ENCODE data around the gene VEZT.
"Not testable (repeated sequence)": the region's sequence is repeated elsewhere in the genome, so short reads cannot be mapped to it uniquely, and the experiment has no call there.

Gene VEZT

GRCh38 chr12:95225645-95226212 lies 8.1 kb downstream of the VEZT start:
- H3K9me3 Mint-ChIP-seq, result no peaks in the 10 kb centered on the region
- H3K4me3 Mint-ChIP-seq, result no peak overlapping the region
- H3K27me3 Mint-ChIP-seq, result no peaks in the 10 kb centered on the region
- DNase-seq, result no peak
- H3K36me3 Mint-ChIP-seq, result peaks cover 15 to 16% of the 10 kb centered on the region in 2 donors
- H3K4me1 Mint-ChIP-seq, result peaks cover 12 to 32% of the 10 kb centered on the region in 2 donors
- H3K27ac Mint-ChIP-seq, result no peak overlapping the region
- no peak for ATAC-seq (replicated peaks)

GRCh38 chr12:95227818-95228356 lies 10.3 kb downstream of the VEZT start:
- Mint-ChIP-seq H3K4me3 (no peak overlapping the region), H3K27me3 (no peaks in the 10 kb centered on the region), H3K9me3 (no peaks in the 10 kb centered on the region), H3K27ac (no peak overlapping the region), H3K4me1 (peaks cover 14 to 38% of the 10 kb centered on the region in 2 donors), H3K36me3 (peaks cover 13 to 16% of the 10 kb centered on the region in 2 donors)
- DNase-seq (no peak), ATAC-seq (replicated peaks) (no peak)

GRCh38 chr12:95228617-95229016 lies 11.0 kb downstream of the VEZT start:
- no peak for ATAC-seq (replicated peaks)
- DNase-seq, result no peak
- Mint-ChIP-seq H3K36me3 (peaks cover 15 to 20% of the 10 kb centered on the region in 2 donors), H3K4me1 (peaks cover 14 to 40% of the 10 kb centered on the region in 2 donors), H3K9me3 (no peaks in the 10 kb centered on the region), H3K27ac (no peak overlapping the region), H3K4me3 (no peak overlapping the region), H3K27me3 (no peaks in the 10 kb centered on the region)

GRCh38 chr12:95229636-95230035 lies 12.0 kb downstream of the VEZT start:
- Mint-ChIP-seq H3K36me3 (peaks cover 10 to 17% of the 10 kb centered on the region in 2 donors), H3K9me3 (no peaks in the 10 kb centered on the region), H3K4me1 (peaks cover 11 to 32% of the 10 kb centered on the region in 2 donors), H3K27me3 (no peaks in the 10 kb centered on the region), H3K4me3 (no peak overlapping the region), H3K27ac (no peak overlapping the region)
- DNase-seq, result no peak
- no peak for ATAC-seq (replicated peaks)

GRCh38 chr12:95230313-95230712 lies 12.7 kb downstream of the VEZT start:
- H3K9me3 Mint-ChIP-seq, result no peaks in the 10 kb centered on the region
- H3K4me3 Mint-ChIP-seq, result no peak overlapping the region
- no peak overlapping the region for H3K27ac Mint-ChIP-seq
- peaks cover 4 to 13% of the 10 kb centered on the region in 2 donors for H3K36me3 Mint-ChIP-seq
- DNase-seq (no peak), ATAC-seq (replicated peaks) (no peak)
- peaks cover 7 to 25% of the 10 kb centered on the region in 2 donors for H3K4me1 Mint-ChIP-seq
- no peaks in the 10 kb centered on the region for H3K27me3 Mint-ChIP-seq

GRCh38 chr12:95231190-95231589 lies 13.6 kb downstream of the VEZT start:
- peaks cover 7 to 21% of the 10 kb centered on the region in 2 donors for H3K4me1 Mint-ChIP-seq
- H3K36me3 Mint-ChIP-seq, result peaks cover 8 to 19% of the 10 kb centered on the region in 2 donors
- no peak for DNase-seq
- H3K4me3 Mint-ChIP-seq, result no peak overlapping the region
- no peak for ATAC-seq (replicated peaks)
- H3K27me3 Mint-ChIP-seq, result no peaks in the 10 kb centered on the region
- H3K27ac Mint-ChIP-seq, result no peak overlapping the region
- H3K9me3 Mint-ChIP-seq, result no peaks in the 10 kb centered on the region

GRCh38 chr12:95234187-95234586 lies 16.6 kb downstream of the VEZT start:
- Mint-ChIP-seq H3K36me3 (peaks cover 17 to 30% of the 10 kb centered on the region in 2 donors), H3K4me1 (peaks cover 11 to 25% of the 10 kb centered on the region in 2 donors)
- H3K27me3 Mint-ChIP-seq; H3K4me3 Mint-ChIP-seq; H3K27ac Mint-ChIP-seq; H3K9me3 Mint-ChIP-seq; DNase-seq; ATAC-seq (replicated peaks): not testable (repeated sequence)

- H3K27ac Mint-ChIP-seq; H3K27me3 Mint-ChIP-seq; ATAC-seq (replicated peaks); DNase-seq; H3K4me3 Mint-ChIP-seq; H3K9me3 Mint-ChIP-seq: not testable (repeated sequence)
- Mint-ChIP-seq H3K36me3 (peaks cover 17 to 35% of the 10 kb centered on the region in 2 donors), H3K4me1 (peaks cover 19 to 37% of the 10 kb centered on the region in 2 donors)
Measured at GRCh38 chr12:95235621-95236020, 18.0 kb downstream of the VEZT start.

- Mint-ChIP-seq H3K4me3 (no peak overlapping the region), H3K36me3 (peaks cover 18 to 35% of the 10 kb centered on the region in 2 donors), H3K4me1 (peaks cover 17 to 39% of the 10 kb centered on the region in 2 donors), H3K27me3 (no peaks in the 10 kb centered on the region), H3K27ac (no peak overlapping the region), H3K9me3 (no peaks in the 10 kb centered on the region)
- no peak for DNase-seq
- ATAC-seq (replicated peaks), result no peak
Measured at GRCh38 chr12:95237315-95237714, 19.7 kb downstream of the VEZT start.

- Mint-ChIP-seq H3K9me3 (no peaks in the 10 kb centered on the region), H3K4me1 (peaks cover 15 to 32% of the 10 kb centered on the region in 2 donors), H3K27ac (no peak overlapping the region), H3K4me3 (no peak overlapping the region), H3K36me3 (peaks cover 17 to 28% of the 10 kb centered on the region in 2 donors), H3K27me3 (no peaks in the 10 kb centered on the region)
- ATAC-seq (replicated peaks), result no peak
- DNase-seq, result no peak
Measured at GRCh38 chr12:95238150-95238549, 20.5 kb downstream of the VEZT start.

GRCh38 chr12:95239216-95239615 lies 21.6 kb downstream of the VEZT start:
- no peak overlapping the region for H3K4me3 Mint-ChIP-seq
- no peaks in the 10 kb centered on the region for H3K9me3 Mint-ChIP-seq
- no peak for DNase-seq
- H3K36me3 Mint-ChIP-seq, result peaks cover 17 to 34% of the 10 kb centered on the region in 2 donors
- no peaks in the 10 kb centered on the region for H3K27me3 Mint-ChIP-seq
- peaks cover 15 to 32% of the 10 kb centered on the region in 2 donors for H3K4me1 Mint-ChIP-seq
- ATAC-seq (replicated peaks), result no peak
- peak overlapping the region; percentile 20 for H3K27ac Mint-ChIP-seq

- not testable (repeated sequence) for DNase-seq; H3K27me3 Mint-ChIP-seq; ATAC-seq (replicated peaks); H3K4me3 Mint-ChIP-seq; H3K9me3 Mint-ChIP-seq
- peaks cover 16 to 31% of the 10 kb centered on the region in 2 donors for H3K36me3 Mint-ChIP-seq
- peak overlapping the region; percentile 44 for H3K27ac Mint-ChIP-seq
- peaks cover 15 to 32% of the 10 kb centered on the region in 2 donors for H3K4me1 Mint-ChIP-seq
Measured at GRCh38 chr12:95239835-95240234, 22.2 kb downstream of the VEZT start.

GRCh38 chr12:95240556-95240955 lies 22.9 kb downstream of the VEZT start:
- no peak for ATAC-seq (replicated peaks)
- no peak for DNase-seq
- H3K27ac Mint-ChIP-seq, result no peak overlapping the region
- peaks cover 15 to 32% of the 10 kb centered on the region in 2 donors for H3K4me1 Mint-ChIP-seq
- peaks cover 16 to 32% of the 10 kb centered on the region in 2 donors for H3K36me3 Mint-ChIP-seq
- H3K4me3 Mint-ChIP-seq, result no peak overlapping the region
- H3K27me3 Mint-ChIP-seq, result no peaks in the 10 kb centered on the region
- no peaks in the 10 kb centered on the region for H3K9me3 Mint-ChIP-seq

GRCh38 chr12:95241138-95241537 lies 23.5 kb downstream of the VEZT start:
- H3K4me3 Mint-ChIP-seq; ATAC-seq (replicated peaks); H3K27me3 Mint-ChIP-seq; H3K9me3 Mint-ChIP-seq; DNase-seq: not testable (repeated sequence)
- Mint-ChIP-seq H3K36me3 (peaks cover 11 to 27% of the 10 kb centered on the region in 2 donors), H3K4me1 (peaks cover 17 to 32% of the 10 kb centered on the region in 2 donors), H3K27ac (peak overlapping the region; percentile 47)

GRCh38 chr12:95241761-95242506 lies 24.3 kb downstream of the VEZT start:
- ATAC-seq (replicated peaks), result no peak
- H3K36me3 Mint-ChIP-seq, result peaks cover 6 to 22% of the 10 kb centered on the region in 2 donors

More at GRCh38 chr12:95241761-95242506, 24.3 kb downstream of the VEZT start:
- Mint-ChIP-seq H3K4me3 (no peak overlapping the region), H3K4me1 (peaks cover 19 to 31% of the 10 kb centered on the region in 2 donors), H3K9me3 (no peaks in the 10 kb centered on the region), H3K27me3 (no peaks in the 10 kb centered on the region), H3K27ac (no peak overlapping the region)
- no peak for DNase-seq

Measured in stimulated activated naive B cell treated with anti-CD40 and anti-IgM and Interleukin-4, amounts not matched to agents 10 μg/mL and 1 μg/mL and 100 μg/mL, for 72 hours (primary cell).